ENCODE results near the gene KLK12. TPM values are rescaled to one million over a fixed set of nuclear protein-coding genes. Genes with fewer than 3 reads are reported as not detected.
"Not testable (repeated sequence)": the region's sequence is repeated elsewhere in the genome, so short reads cannot be mapped to it uniquely, and the experiment has no call there.

KLK12 gene
- total RNA-seq, 4 donors from 2014 or later: 0.41 TPM; not detected in 3

- Histone ChIP-seq H3K36me3 (no peaks in the 10 kb centered on the region), H3K27me3 (peaks cover 7% of the 10 kb centered on the region), H3K9me3 (no peaks in the 10 kb centered on the region), H3K4me1 (no peaks in the 10 kb centered on the region), H3K4me3 (no peak overlapping the region), H3K27ac (no peak overlapping the region)
- DNase-seq: no peak
- intact Hi-C loops (cut with DNase I; ENCODE audit: low total_unique reads): no loop called here
- TF ChIP-seq CTCF (IDR thresholded peaks at IDR 0.05): no peak
- no peak for TF ChIP-seq EP300 (IDR thresholded peaks at IDR 0.05; ENCODE audit: low read depth)
- TF ChIP-seq POLR2A (IDR thresholded peaks at IDR 0.05): no peak
- no peak for TF ChIP-seq POLR2AphosphoS5 (IDR thresholded peaks at IDR 0.05)
- WGBS, 2 donors (ENCODE audit: low coverage in 1 of 2): 60 to 63% methylated on average over 2 of the region's 2 CpGs
- in situ Hi-C loops (cut with MboI; ENCODE audit: low pct_ligation_motif_present in 1 of 4, low pct_unique_long_range_greater_than_20kb in 1 of 4, low sequenced_read_pairs in 3 of 4): no loop called here
Observed at GRCh38 chr19:50994129-50994528, 40.7 kb downstream of the KLK12 start.

- no peak for DNase-seq
- Histone ChIP-seq H3K4me1 (no peaks in the 10 kb centered on the region), H3K27me3 (peaks cover 2% of the 10 kb centered on the region), H3K9me3 (no peaks in the 10 kb centered on the region), H3K36me3 (no peaks in the 10 kb centered on the region), H3K4me3 (no peak overlapping the region), H3K27ac (no peak overlapping the region)
- intact Hi-C loops (cut with DNase I; ENCODE audit: low total_unique reads) (no loop called here), in situ Hi-C loops (cut with MboI; ENCODE audit: low pct_ligation_motif_present in 1 of 4, low pct_unique_long_range_greater_than_20kb in 1 of 4, low sequenced_read_pairs in 3 of 4) (no loop called here)
- WGBS, 2 donors (ENCODE audit: low coverage in 1 of 2): 45 to 46% methylated on average over 2 of the region's 2 CpGs
- no peak for TF ChIP-seq POLR2AphosphoS5 (IDR thresholded peaks at IDR 0.05)
Observed at GRCh38 chr19:50992666-50993035, 42.2 kb downstream of the KLK12 start.

- H3K9me3 ChIP-seq; in situ Hi-C loops (cut with MboI; ENCODE audit: low pct_ligation_motif_present in 1 of 4, low pct_unique_long_range_greater_than_20kb in 1 of 4, low sequenced_read_pairs in 3 of 4); H3K4me3 ChIP-seq; H3K36me3 ChIP-seq; H3K27ac ChIP-seq; DNase-seq; H3K4me1 ChIP-seq; intact Hi-C loops (cut with DNase I; ENCODE audit: low total_unique reads): not testable (repeated sequence)
- 80 to 83% methylated on average over 5 to 14 of the region's 14 CpGs for WGBS, 2 donors (ENCODE audit: low coverage in 1 of 2)
- peaks cover 39% of the 10 kb centered on the region for H3K27me3 ChIP-seq
Observed at GRCh38 chr19:50984416-50984815, 50.4 kb downstream of the KLK12 start.

- Histone ChIP-seq H3K4me3 (no peak within 1 kb of the TSS), H3K27me3 (peaks cover 40% of the 10 kb centered on the region), H3K36me3 (no peaks in the 10 kb centered on the region), H3K4me1 (no peaks in the 10 kb centered on the region), H3K9me3 (no peaks in the 10 kb centered on the region), H3K27ac (no peak within 1 kb of the TSS)
- WGBS, 2 donors (ENCODE audit: low coverage in 1 of 2): 22% methylated on average over 26 of the region's 28 CpGs; no CpG with 5 or more reads in 1 of the 2 donors
- intact Hi-C loops (cut with DNase I; ENCODE audit: low total_unique reads): no loop called here
- DNase-seq: no peak
- TF ChIP-seq EP300 (IDR thresholded peaks at IDR 0.05; ENCODE audit: low read depth): no peak
- in situ Hi-C loops (cut with MboI; ENCODE audit: low pct_ligation_motif_present in 1 of 4, low pct_unique_long_range_greater_than_20kb in 1 of 4, low sequenced_read_pairs in 3 of 4): no loop called here
Observed at GRCh38 chr19:50983625-50984292, 51.0 kb downstream of the KLK12 start, which contains the start of gene KLK7. Gene KLK7 (minus strand): TSS chr19:50983917. CDS start chr19:50982399, 1,518 bp downstream.

GRCh38 chr19:50982186-50982585 is 52.6 kb downstream of the KLK12 start:
- H3K4me1 ChIP-seq: no peaks in the 10 kb centered on the region
- H3K27ac ChIP-seq: no peak overlapping the region
- no peak overlapping the region for H3K4me3 ChIP-seq
- intact Hi-C loops (cut with DNase I; ENCODE audit: low total_unique reads): no loop called here
- WGBS, 2 donors (ENCODE audit: low coverage in 1 of 2): 39% methylated on average over 2 of the region's 4 CpGs; no CpG with 5 or more reads in 1 of the 2 donors
- peaks cover 33% of the 10 kb centered on the region for H3K27me3 ChIP-seq
- TF ChIP-seq POLR2A (IDR thresholded peaks at IDR 0.05) (no peak), EP300 (IDR thresholded peaks at IDR 0.05; ENCODE audit: low read depth) (no peak), POLR2AphosphoS5 (IDR thresholded peaks at IDR 0.05) (no peak), CTCF (IDR thresholded peaks at IDR 0.05) (no peak)
- no peaks in the 10 kb centered on the region for H3K36me3 ChIP-seq
- in situ Hi-C loops (cut with MboI; ENCODE audit: low pct_ligation_motif_present in 1 of 4, low pct_unique_long_range_greater_than_20kb in 1 of 4, low sequenced_read_pairs in 3 of 4): no loop called here
- no peaks in the 10 kb centered on the region for H3K9me3 ChIP-seq
- DNase-seq: no peak
